ENCODE data around the gene CARD19.

DNA sequence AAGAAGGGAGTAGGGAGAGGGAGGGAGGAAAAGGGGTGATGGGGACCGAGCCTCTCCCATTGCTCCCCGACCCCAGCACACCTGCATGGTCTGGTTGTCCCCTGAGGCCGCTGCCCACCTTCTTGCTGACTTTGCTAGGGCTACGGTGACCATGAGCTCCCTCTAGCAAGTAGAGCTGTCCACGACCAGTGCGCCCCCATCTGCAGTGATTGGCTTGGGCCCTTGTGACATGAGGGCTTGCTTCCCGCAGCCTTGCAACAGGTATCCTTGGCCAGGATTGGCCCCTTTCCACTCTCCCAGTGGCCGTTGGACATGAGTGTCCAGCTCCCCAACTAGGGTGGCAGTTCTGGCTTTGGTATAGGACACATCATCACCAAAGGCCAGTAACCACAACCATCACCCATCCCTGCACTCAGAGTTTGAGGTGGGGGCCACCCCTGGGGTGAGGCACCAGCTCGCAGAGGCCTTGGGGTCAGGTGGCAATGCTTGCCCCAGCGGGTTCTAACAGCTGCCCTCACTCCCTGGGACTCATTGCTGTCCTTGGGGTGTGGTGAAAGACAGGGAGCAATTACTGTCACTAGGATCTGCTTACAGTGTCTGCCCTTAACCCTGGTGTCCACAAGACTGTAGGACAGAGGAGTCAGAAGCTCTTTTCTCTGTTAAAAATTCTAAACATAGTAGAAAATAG is 55.2 kb downstream of the CARD19 start:
- TF ChIP-seq, protein P1, sequence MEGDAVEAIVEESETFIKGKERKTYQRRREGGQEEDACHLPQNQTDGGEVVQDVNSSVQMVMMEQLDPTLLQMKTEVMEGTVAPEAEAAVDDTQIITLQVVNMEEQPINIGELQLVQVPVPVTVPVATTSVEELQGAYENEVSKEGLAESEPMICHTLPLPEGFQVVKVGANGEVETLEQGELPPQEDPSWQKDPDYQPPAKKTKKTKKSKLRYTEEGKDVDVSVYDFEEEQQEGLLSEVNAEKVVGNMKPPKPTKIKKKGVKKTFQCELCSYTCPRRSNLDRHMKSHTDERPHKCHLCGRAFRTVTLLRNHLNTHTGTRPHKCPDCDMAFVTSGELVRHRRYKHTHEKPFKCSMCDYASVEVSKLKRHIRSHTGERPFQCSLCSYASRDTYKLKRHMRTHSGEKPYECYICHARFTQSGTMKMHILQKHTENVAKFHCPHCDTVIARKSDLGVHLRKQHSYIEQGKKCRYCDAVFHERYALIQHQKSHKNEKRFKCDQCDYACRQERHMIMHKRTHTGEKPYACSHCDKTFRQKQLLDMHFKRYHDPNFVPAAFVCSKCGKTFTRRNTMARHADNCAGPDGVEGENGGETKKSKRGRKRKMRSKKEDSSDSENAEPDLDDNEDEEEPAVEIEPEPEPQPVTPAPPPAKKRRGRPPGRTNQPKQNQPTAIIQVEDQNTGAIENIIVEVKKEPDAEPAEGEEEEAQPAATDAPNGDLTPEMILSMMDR (IDR thresholded peaks at IDR 0.05; ENCODE audit: low read length): no peak
- TF ChIP-seq EZH2phosphoT487 (IDR thresholded peaks at IDR 0.05; ENCODE audit: low read length) (no peak), EZH2 (optimal IDR thresholded peaks at IDR 0.05; ENCODE audit: low read depth, low read length) (no peak)

All from MM.1S (cell line).